SJSA1 (cell line): ENCODE measurements around the gene ADAMTS13. TPM values are rescaled to one million over a fixed set of nuclear protein-coding genes. Genes with fewer than 3 reads are reported as not detected.
"Not testable (repeated sequence)": the region's sequence is repeated elsewhere in the genome, so short reads cannot be mapped to it uniquely, and the experiment has no call there.

ENCODE experiments used
- DNase-seq, 2 experiments: peaks; one replicate each; pipeline ENCODE4 v3.0.0-alpha.2; 2015 to 2020; ENCODE audit warnings: low spot score in 2 of 2, low read depth in 1 of 2
- H3K27ac ChIP-seq: fragments of 250-450 bp; sonication (Bioruptor Pico); 2 replicates; pipeline ENCODE4 v1.5.1; 2020; ENCODE audit warnings: mild to moderate bottlenecking, moderate library complexity
- H3K27me3 ChIP-seq: fragments of 250-450 bp; sonication (Bioruptor Pico); replicated peaks from 2 replicates; pipeline ENCODE4 v1.5.1; 2020; ENCODE audit warnings: mild to moderate bottlenecking, moderate library complexity
- H3K36me3 ChIP-seq: fragments of 250-450 bp; sonication (Bioruptor Pico); 2 replicates; pipeline ENCODE4 v1.5.1; 2020; ENCODE audit warnings: mild to moderate bottlenecking
- H3K4me1 ChIP-seq: fragments of 250-450 bp; sonication (Bioruptor Pico); replicated peaks from 2 replicates; pipeline ENCODE4 v1.6.1; 2021; ENCODE audit warnings: mild to moderate bottlenecking
- H3K4me3 ChIP-seq: fragments of 250-450 bp; sonication (Bioruptor Pico); 2 replicates; pipeline ENCODE4 v1.5.1; 2020; ENCODE audit warnings: mild to moderate bottlenecking
- H3K9me3 ChIP-seq: fragments of 250-450 bp; sonication (Bioruptor Pico); replicated peaks from 2 replicates; pipeline ENCODE4 v1.5.1; 2020; ENCODE audit warnings: mild to moderate bottlenecking
- total RNA-seq: library from RNA; depleted of rRNA; stranded (reverse); fragments of >200 nt; shearing (Covaris generic); gene quantifications from 2 replicates; pipeline ENCODE4 v1.2.3, GENCODE V29; 2014

Gene ADAMTS13
- total RNA-seq, 1 experiment from 2014 or later, result 0.24 TPM

DNA sequence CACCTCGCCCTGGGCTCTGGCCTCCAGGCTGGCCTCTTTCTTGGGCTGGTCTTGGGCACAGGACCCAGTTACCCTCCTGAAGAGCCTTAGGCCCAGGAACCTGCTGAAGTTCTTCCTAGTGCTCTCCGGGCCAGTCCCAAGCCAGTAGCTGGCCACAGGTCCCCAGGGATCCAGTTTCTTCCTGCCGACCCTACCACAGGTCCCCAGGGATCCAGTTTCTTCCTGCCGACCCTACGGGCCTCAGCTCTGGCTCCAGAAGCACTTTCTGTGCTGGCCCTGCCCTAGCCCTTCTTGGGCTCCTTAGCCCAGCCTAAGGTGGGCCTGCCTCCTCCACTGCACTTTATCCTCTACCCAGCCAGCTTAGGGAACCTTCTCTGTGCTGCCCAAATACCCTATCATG, 19.4 kb downstream of the ADAMTS13 start:
- Histone ChIP-seq H3K36me3 (no peaks in the 10 kb centered on the region), H3K9me3 (no peaks in the 10 kb centered on the region), H3K4me3 (no peak overlapping the region), H3K27me3 (0 out of 2 replicates have a peak, but pooled peaks cover 5% of the 10 kb centered on the region), H3K4me1 (no peaks in the 10 kb centered on the region), H3K27ac (no peak overlapping the region)
- DNase-seq, result no peak

DNA sequence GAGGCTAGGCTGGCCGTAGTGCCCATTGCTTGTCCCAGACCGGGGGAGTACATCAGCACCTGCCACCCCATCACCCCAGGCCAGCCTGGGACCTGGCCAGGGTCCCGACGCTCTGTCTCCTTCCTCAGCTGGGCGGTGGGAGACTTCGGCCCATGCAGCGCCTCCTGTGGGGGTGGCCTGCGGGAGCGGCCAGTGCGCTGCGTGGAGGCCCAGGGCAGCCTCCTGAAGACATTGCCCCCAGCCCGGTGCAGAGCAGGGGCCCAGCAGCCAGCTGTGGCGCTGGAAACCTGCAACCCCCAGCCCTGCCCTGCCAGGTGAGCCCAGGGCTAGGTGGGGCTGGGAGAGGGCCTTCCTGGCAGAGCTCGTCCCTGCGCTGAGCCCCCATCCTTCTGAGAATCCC, 21.1 kb downstream of the ADAMTS13 start:
- Histone ChIP-seq H3K9me3 (no peaks in the 10 kb centered on the region), H3K36me3 (no peaks in the 10 kb centered on the region), H3K27ac (no peak overlapping the region), H3K27me3 (0 out of 2 replicates have a peak, but pooled peaks cover 5% of the 10 kb centered on the region), H3K4me1 (no peaks in the 10 kb centered on the region), H3K4me3 (no peak overlapping the region)
- no peak for DNase-seq

DNA sequence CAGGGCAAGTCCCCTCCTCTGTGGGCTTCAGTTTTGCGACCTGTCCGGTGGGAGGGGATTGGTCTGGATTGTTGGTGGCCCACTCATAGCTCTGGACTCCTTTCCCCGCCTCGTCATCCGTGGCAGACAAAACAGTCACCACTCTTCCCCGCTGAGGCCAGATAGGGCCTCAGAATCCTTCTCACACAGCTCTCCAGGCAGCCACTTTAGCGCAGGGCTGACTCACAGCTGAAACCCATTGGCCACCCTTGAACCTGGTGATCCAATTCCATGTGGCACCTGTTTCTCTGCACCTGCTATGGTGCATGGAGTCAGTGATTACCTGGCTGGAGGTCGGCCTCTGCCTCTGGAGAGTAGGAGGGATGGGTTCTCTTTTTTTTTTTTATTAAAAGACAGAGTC, 21.8 kb downstream of the ADAMTS13 start:
- Histone ChIP-seq H3K4me1 (no peaks in the 10 kb centered on the region), H3K27me3 (0 out of 2 replicates have a peak, but pooled peaks cover 5% of the 10 kb centered on the region), H3K4me3 (no peak overlapping the region), H3K36me3 (no peaks in the 10 kb centered on the region), H3K9me3 (no peaks in the 10 kb centered on the region), H3K27ac (no peak overlapping the region)
- no peak for DNase-seq

DNA sequence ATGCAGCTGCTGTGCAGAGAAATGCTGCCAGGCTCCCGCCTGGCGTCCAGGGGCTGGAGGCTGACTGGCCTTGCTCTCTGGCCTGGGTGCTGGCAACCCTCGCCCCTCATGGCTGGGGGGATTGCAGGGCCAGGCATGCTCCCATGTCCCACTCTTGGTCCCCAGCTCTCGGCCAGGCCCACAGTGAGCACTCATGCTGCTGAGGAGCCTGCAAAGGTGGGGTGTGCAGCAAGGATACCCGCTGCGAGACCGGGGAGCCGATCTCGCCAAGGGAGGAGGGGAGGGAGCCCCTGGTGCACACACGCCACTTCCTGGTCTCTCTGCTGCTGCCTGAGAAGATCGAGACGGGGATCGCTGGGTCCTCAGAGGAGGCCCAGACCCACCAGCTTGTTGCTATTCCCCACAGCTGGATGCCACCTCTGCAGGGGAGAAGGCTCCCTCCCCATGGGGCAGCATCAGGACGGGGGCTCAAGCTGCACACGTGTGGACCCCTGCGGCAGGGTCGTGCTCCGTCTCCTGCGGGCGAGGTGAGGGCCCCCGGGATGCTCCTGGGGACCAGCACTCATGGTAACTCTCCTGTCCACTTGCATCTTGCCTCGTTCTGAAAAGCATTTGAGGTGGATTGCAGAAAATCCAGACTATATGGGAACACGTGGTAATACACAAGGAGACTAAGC, 23.3 kb downstream of the ADAMTS13 start:
- Histone ChIP-seq H3K4me1 (no peaks in the 10 kb centered on the region), H3K9me3 (no peaks in the 10 kb centered on the region), H3K4me3 (no peak overlapping the region), H3K27ac (no peak overlapping the region), H3K27me3 (0 out of 2 replicates have a peak, but pooled peaks cover 5% of the 10 kb centered on the region), H3K36me3 (no peaks in the 10 kb centered on the region)
- DNase-seq, result no peak

DNA sequence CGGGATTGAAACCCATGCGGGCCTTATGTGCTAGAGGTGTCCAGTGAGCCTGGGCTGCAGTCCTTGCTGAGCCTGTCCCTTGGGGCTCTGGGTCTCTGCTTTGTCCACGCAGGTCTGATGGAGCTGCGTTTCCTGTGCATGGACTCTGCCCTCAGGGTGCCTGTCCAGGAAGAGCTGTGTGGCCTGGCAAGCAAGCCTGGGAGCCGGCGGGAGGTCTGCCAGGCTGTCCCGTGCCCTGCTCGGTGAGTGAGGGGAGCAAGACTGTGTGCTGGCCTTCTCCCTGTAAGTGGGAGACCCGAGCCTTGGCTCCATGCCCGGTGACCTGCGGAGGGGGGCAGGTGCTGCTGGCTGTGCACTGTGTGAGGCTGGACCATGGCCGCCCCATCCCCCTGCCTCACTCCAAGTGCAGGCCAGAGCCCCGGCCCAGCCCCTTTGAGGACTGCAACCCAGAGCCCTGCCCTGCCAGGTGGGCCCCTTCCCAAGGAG, 26.4 kb downstream of the ADAMTS13 start:
- Histone ChIP-seq H3K4me1 (no peaks in the 10 kb centered on the region), H3K9me3 (no peaks in the 10 kb centered on the region), H3K27me3 (0 out of 2 replicates have a peak, but pooled peaks cover 5% of the 10 kb centered on the region), H3K27ac (no peak overlapping the region), H3K4me3 (no peak overlapping the region), H3K36me3 (no peaks in the 10 kb centered on the region)
- no peak for DNase-seq

DNA sequence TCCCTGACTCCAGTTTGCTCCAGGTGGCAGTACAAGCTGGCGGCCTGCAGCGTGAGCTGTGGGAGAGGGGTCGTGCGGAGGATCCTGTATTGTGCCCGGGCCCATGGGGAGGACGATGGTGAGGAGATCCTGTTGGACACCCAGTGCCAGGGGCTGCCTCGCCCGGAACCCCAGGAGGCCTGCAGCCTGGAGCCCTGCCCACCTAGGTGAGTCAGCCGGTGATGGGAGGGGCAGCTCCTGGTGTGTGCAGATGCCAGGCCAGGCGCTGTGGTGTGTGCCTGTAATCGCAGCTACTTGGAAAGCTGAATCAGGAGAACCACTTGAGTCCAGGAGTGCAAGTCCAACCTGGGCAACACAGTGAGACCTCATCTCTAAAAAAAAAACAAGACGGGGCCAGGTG, 27.6 kb downstream of the ADAMTS13 start:
- DNase-seq, result no peak
- Histone ChIP-seq H3K9me3 (no peaks in the 10 kb centered on the region), H3K27ac (no peak overlapping the region)

DNA sequence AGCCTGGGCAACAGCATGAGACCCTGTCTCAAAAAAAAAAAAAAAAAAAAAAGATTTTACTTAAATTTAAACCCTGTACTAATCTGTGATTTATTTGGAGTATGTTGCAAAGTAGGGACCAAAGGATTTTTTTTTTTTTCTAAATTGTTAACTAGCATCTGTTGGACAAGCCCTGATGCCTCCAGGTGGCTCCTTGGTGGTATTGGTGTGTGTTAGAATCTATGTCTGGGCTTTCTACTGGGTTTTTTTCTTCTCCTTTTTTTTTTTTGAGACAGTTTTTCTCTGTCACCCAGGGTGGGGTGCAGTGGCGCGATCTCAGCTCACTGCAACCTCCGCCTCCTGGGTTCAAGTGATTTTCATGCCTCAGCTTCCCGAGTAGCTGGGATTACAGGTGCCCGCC, 29.7 kb downstream of the ADAMTS13 start:
- not testable (repeated sequence) for DNase-seq, H3K9me3 ChIP-seq, H3K4me3 ChIP-seq, H3K36me3 ChIP-seq, H3K4me1 ChIP-seq, H3K27me3 ChIP-seq, H3K27ac ChIP-seq

More for the DNA sequence above, 27.6 kb downstream of the ADAMTS13 start:
- H3K27me3 ChIP-seq, result 0 out of 2 replicates have a peak, but pooled peaks cover 5% of the 10 kb centered on the region
- no peaks in the 10 kb centered on the region for H3K4me1 ChIP-seq
- no peaks in the 10 kb centered on the region for H3K36me3 ChIP-seq
- H3K4me3 ChIP-seq, result no peak overlapping the region

DNA sequence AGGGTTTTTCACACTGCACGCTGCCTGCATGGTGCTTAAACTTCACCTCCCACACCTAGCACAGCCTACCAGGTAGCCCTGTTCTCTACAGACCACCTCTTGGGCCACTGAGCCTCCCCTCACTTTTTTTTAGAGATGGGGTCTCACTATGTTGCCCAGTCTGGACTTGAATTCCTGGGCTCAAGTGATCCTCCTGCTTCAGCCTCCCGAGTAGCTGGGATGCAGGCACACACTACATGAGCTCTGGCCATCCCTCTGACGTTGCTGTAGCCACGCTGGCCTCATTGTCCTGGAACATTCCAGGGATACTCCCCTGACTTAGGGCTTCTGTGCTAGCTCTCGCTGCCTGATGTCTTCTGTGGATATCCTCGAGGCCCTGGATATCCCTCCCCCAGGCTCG, 30.4 kb downstream of the ADAMTS13 start:
- no peaks in the 10 kb centered on the region for H3K36me3 ChIP-seq
- H3K9me3 ChIP-seq, result no peaks in the 10 kb centered on the region
- DNase-seq, result no peak
- no peaks in the 10 kb centered on the region for H3K4me1 ChIP-seq
- no peak overlapping the region for H3K4me3 ChIP-seq
- no peaks in the 10 kb centered on the region for H3K27me3 ChIP-seq
- H3K27ac ChIP-seq, result no peak overlapping the region

DNA sequence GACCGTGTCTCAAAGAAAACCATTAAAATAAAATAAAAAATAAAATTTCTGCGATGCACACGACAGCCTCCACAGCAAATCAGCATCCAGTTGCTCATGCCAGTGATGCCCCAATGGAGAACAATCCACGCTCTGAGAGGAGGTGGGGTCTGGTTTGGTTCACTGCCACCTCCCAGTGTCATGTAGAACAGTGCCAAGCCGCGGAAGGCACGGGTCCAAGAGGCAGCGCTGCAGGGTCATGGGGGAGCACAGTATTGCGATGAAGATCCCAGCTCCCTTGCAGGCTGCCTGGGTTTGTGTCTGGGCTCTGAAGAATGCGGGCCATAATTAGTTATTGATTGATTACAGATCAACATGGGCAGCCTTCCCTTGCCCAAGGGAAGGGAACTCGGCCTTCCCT, 31.5 kb downstream of the ADAMTS13 start:
- Histone ChIP-seq H3K4me3 (no peak overlapping the region), H3K36me3 (no peaks in the 10 kb centered on the region)

DNA sequence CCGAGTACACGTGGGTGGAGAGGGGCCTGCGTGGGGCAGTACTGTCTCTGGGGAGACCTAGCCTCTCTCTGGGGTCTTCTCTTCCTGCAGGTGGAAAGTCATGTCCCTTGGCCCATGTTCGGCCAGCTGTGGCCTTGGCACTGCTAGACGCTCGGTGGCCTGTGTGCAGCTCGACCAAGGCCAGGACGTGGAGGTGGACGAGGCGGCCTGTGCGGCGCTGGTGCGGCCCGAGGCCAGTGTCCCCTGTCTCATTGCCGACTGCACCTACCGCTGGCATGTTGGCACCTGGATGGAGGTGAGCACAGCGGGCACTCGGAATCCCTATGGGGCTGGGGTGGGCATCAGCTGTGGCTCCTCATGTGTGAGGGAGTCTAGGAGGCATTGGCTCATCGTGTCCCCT, 32.2 kb downstream of the ADAMTS13 start:
- Histone ChIP-seq H3K27me3 (no peaks in the 10 kb centered on the region), H3K36me3 (no peaks in the 10 kb centered on the region), H3K4me1 (peaks cover 5% of the 10 kb centered on the region), H3K27ac (no peak overlapping the region), H3K9me3 (no peaks in the 10 kb centered on the region), H3K4me3 (no peak overlapping the region)
- no peak for DNase-seq

More for the DNA sequence above, 31.5 kb downstream of the ADAMTS13 start:
- no peaks in the 10 kb centered on the region for H3K27me3 ChIP-seq
- DNase-seq, result no peak
- no peaks in the 10 kb centered on the region for H3K4me1 ChIP-seq
- no peaks in the 10 kb centered on the region for H3K9me3 ChIP-seq
- H3K27ac ChIP-seq, result no peak overlapping the region

DNA sequence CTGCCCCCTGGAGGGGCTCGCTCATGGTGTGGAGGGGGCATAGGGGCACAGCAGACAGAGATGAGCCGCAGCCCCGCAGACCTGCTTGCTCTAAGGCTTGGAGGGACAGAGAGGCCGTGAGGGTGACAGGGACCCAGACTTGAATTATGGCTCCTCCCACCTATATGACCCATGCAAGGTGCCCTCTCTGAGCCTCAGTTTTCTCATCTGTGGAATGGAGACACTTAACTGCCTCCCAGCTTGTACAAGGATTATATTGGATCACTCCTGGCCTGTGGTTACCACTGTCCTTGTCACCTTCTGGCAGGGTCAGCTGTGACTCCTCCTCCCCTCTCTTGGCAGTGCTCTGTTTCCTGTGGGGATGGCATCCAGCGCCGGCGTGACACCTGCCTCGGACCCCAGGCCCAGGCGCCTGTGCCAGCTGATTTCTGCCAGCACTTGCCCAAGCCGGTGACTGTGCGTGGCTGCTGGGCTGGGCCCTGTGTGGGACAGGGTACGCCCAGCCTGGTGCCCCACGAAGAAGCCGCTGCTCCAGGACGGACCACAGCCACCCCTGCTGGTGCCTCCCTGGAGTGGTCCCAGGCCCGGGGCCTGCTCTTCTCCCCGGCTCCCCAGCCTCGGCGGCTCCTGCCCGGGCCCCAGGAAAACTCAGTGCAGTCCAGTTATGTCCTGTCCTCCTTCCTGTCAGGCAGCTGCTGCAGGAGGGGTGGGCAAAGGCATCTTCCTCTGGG, 32.9 kb downstream of the ADAMTS13 start:
- peaks cover 6% of the 10 kb centered on the region for H3K4me1 ChIP-seq

DNA sequence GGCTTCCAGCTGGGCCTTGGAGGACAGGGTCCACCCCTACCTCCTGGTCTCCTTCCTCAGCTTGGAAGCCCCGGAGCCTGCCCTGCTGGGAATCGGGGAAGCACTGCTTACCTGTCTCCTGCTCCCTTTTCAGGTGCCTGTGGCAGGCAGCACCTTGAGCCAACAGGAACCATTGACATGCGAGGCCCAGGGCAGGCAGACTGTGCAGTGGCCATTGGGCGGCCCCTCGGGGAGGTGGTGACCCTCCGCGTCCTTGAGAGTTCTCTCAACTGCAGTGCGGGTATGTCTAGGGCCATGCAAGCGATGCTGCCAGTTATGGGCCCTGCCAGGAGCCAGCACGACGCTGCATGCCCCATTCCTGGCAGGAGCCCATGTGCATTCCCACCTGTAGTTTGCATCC, 33.8 kb downstream of the ADAMTS13 start:
- no peaks in the 10 kb centered on the region for H3K27me3 ChIP-seq
- no peak for DNase-seq
- H3K36me3 ChIP-seq, result no peaks in the 10 kb centered on the region
- peaks cover 6% of the 10 kb centered on the region for H3K4me1 ChIP-seq
- H3K27ac ChIP-seq, result no peak overlapping the region
- no peaks in the 10 kb centered on the region for H3K9me3 ChIP-seq
- H3K4me3 ChIP-seq, result no peak overlapping the region

More for the DNA sequence above, 32.9 kb downstream of the ADAMTS13 start:
- no peaks in the 10 kb centered on the region for H3K27me3 ChIP-seq
- no peaks in the 10 kb centered on the region for H3K36me3 ChIP-seq
- no peak for DNase-seq
- H3K27ac ChIP-seq, result no peak overlapping the region
- no peaks in the 10 kb centered on the region for H3K9me3 ChIP-seq
- no peak overlapping the region for H3K4me3 ChIP-seq

DNA sequence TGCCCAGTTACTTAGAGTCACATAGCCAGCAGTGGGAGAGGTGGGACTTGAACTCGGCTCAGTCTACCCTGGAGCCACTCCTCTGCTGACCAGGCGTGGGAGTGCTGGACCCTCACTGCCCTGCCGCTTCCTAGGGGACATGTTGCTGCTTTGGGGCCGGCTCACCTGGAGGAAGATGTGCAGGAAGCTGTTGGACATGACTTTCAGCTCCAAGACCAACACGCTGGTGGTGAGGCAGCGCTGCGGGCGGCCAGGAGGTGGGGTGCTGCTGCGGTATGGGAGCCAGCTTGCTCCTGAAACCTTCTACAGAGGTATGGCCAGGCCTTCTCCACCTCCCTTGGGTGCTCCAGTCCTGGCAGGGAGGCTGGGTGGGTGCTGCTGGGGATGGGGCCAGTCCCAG, 34.2 kb downstream of the ADAMTS13 start:
- Histone ChIP-seq H3K4me3 (no peak overlapping the region), H3K27me3 (no peaks in the 10 kb centered on the region), H3K36me3 (no peaks in the 10 kb centered on the region), H3K27ac (no peak overlapping the region), H3K4me1 (peaks cover 6% of the 10 kb centered on the region), H3K9me3 (no peaks in the 10 kb centered on the region)
- peak in 1 of 2 experiments; percentile 39 for DNase-seq

DNA sequence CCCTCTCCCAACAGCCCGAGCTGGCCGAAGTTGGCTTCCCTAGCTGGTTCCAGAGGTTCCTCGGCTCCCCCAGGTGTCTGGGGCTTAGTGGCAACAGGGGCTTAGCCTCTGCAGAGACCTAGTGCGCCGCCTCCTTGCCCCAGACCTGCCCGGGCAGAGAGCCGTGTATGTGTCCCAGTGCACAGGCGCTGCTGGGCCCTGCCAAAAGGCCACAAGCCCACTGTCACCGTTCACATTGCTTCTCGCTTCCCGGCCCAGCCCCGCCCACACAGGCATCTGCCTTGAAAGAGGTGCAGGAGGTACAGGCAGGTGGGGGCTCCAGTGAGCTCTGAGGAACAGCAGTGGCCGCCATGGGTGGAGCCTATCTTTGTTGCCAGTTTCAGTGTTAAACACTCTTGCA, 35.1 kb downstream of the ADAMTS13 start:
- Histone ChIP-seq H3K36me3 (no peaks in the 10 kb centered on the region), H3K4me3 (no peak overlapping the region), H3K9me3 (no peaks in the 10 kb centered on the region), H3K4me1 (peaks cover 6% of the 10 kb centered on the region), H3K27me3 (no peaks in the 10 kb centered on the region), H3K27ac (no peak overlapping the region)
- peak in 1 of 2 experiments; percentile 43 for DNase-seq
